Measurements from ENCODE around the gene NOTO.

NOTO gene

GRCh38 chr2:73233932-73234832 lies 31.8 kb downstream of the NOTO start, which contains the start of gene CCT7:
Gene CCT7 (plus strand): TSS chr2:73234308. CDS start chr2:73234379, 71 bp downstream.
- peak; percentile 73 for DNase-seq (ENCODE audit: low read depth)

- no peak for DNase-seq (ENCODE audit: low read depth)
Observed at GRCh38 chr2:73235315-73236028, 33.1 kb downstream of the NOTO start.

GRCh38 chr2:73237168-73237567 lies 34.8 kb downstream of the NOTO start:
- DNase-seq (ENCODE audit: low read depth) = no peak

GRCh38 chr2:73238149-73238548 lies 35.8 kb downstream of the NOTO start:
- DNase-seq (ENCODE audit: low read depth) = no peak

GRCh38 chr2:73238976-73239375 lies 36.6 kb downstream of the NOTO start:
- DNase-seq (ENCODE audit: low read depth) = no peak

- no peak for DNase-seq (ENCODE audit: low read depth)
Observed at GRCh38 chr2:73239776-73240175, 37.4 kb downstream of the NOTO start.

DNA sequence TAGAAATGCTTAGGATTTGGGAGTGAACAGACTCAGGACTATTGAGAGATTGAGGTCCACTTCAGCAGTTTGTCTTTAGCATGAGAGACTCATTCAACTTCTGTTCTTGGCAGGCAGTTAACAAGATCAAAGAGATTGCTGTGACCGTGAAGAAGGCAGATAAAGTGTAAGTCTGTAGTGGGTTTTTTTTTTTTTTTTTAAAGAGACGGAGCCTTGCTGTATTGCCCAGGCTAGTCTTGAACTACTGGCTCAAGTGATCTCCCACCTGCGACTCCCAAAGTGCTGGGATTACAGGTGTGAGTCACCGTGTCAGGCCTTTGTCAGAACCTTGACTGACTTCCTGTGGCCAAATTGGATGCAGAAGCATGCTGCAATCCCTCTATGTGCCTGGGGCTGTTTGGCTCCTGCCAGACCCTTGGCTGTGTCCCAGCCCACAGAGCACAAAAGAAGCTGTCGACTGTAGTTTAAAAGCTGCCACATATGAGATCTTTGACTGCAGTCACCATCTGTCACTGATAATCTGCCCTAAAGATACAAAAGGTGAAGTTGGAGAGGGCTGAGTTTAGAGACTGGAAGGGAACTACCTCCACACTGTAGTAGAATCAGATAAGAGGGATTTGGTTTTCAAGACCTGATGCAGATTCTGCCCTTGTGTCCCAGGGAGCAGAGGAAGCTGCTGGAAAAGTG lies 41.7 kb downstream of the NOTO start:
- no peak for DNase-seq (ENCODE audit: low read depth)

DNA sequence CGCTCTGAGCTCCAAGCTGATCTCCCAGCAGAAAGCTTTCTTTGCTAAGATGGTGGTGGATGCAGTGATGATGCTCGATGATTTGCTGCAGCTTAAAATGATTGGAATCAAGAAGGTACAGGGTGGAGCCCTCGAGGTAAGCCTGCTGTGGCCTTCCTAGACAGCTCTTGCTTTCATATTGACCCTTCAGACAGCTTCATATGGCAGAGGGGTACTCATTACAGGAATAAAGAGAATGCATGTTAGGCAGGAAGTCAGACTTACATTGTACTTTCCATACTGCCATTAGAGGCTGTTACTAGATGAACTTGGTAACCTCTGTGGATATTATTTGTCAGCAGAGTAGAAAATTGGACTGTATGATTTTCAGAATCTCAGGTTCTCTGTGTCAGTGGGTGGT lies 42.2 kb downstream of the NOTO start:
- no peak for DNase-seq (ENCODE audit: low read depth)

DNA sequence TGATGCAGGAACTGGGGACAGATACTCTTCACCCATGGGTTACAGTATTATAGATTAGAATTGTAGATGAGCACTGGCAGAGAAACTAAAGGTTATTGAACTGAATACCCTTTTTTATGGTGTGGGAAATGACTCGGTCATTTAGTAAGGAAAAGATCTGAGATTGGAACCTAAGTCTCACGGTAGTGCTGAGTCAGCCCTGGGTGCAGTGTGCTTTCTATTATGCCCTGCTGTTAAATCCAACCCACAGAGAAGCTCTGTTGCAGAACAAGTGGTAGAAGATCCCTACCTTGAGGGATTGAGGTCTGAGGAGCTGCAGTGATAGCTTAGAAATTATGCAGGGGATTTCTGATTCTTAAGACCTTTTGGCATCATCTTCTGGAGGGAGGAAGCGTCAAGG lies 44.5 kb downstream of the NOTO start:
- no peak for DNase-seq (ENCODE audit: low read depth)

- no peak for DNase-seq (ENCODE audit: low read depth)
Observed at GRCh38 chr2:73249636-73250035, 47.3 kb downstream of the NOTO start.

- DNase-seq (ENCODE audit: low read depth) = no peak
Observed at GRCh38 chr2:73250872-73251846, 48.8 kb downstream of the NOTO start.

GRCh38 chr2:73252238-73253027 lies 50.1 kb downstream of the NOTO start:
- DNase-seq (ENCODE audit: low read depth) = no peak

DNA sequence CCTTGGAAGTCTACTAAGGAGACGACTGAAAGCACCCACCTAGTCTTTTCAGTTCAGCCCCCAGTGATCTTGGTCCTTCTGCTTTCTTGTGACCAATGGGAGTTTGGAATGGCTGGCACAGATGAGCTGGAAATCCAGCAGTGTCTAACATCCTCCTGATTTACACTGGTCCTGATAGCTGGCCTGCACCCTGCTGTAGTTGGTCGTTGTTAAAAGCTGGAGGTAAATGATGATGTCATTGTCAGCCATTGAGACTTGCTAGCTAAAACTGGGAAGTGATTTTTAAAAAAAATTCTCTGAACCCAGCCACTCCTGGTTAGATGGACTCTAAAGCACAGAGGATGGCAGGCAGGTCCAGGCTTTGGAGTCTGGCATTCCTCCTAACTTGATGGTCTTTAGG lies 51.0 kb downstream of the NOTO start:
- DNase-seq (ENCODE audit: low read depth) = no peak

DNA sequence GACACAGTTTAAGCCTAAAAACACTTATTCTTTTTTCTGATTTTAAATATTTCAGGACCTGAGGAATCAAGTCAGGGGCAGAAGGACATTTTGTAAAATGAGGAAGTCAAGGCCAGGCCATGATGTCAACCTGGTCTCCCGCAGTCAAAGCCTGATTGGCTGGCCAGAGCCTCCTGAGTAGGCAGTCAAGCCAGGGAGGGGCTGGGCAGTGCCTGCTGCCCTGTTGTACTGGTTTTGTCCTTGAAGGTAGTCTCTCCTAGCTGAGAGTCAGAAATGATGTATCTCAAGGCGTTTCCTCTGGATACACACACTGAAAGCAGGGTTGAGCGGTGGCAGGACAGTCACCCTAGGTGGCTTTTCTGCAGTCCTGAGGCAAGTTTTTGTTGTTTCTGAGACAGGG lies 51.5 kb downstream of the NOTO start:
- DNase-seq (ENCODE audit: low read depth) = no peak

- DNase-seq (ENCODE audit: low read depth) = no peak
Observed at GRCh38 chr2:73254343-73255006, 52.1 kb downstream of the NOTO start.

DNA sequence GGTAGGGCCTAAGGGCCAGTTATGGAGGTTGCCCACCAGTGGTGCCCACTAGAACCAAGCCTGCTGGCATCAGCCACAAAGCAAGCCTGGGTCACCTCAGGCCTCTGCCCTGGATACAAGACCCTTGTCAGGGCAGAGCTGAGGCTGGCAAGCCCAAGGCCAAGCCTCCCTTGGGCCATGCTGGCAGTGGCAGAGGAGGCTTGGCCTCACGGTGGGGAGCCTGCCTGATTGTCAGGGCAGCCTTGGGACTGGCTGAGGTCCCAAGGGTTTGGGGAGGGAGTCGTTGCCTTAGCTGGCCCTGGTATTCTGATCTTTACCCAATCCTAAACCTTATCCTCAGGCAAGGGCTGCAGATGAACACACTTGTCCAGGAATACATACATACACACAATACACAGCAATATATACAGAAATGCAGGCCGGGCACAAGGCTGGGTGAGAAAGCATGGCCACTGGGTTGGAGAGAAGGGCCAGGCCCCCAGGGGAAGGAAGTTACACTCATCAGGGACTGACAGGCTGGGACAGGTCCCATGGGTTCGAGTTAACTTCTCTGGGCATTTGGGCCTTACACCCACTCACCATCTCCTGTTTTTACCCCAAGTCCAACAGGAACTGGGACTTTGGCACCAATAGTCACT lies 52.8 kb downstream of the NOTO start:
- DNase-seq (ENCODE audit: low read depth) = no peak

DNA sequence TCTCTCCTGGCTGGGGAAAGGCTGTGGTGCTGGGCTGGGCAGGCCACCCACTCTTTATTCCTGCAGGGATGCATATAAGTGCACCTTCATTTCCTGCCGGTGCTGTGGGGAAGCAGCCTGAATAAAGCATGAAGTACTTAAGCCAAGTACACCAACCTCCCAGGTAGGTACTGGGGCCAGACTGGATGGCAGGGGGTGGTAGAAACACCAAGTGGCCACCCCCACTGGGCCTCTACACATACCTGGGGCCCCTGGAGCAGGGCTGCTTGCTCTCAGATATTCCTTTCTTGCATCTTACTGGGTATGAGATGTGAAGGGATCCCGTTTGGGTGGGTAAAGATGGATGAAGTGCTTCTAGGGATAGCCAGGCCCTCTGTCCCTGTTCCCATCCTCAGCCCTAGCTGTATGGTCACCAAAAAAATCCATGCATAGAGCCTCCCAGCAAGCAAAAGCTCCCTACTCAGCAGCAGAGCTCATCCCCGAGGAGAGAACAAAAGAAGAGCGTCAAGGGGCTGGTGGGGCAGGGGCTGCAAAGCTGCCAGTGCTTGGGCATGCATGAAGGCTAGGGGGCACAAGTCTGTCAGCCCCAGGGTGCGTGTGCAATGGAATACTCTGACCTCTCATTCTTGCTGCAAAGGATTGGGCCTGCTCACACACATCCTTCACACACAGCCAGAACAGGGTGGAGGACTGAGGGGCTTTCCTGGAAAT lies 53.7 kb downstream of the NOTO start:
- no peak for DNase-seq (ENCODE audit: low read depth)

DNA sequence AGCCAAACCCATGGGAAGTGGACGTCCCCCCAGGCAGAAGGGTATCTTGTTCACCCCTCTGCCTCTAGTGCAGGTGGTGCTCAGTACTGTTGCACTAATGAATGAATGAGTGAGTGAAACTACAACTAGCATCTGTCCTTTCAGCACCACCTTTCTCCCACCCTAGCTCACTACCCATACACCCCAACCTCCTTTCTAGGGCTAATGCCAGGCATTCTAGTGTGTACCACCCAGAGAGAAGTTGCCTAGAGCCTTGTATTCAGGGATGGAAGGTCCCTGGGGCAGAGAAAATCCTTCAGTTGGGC lies 54.2 kb downstream of the NOTO start:
- DNase-seq (ENCODE audit: low read depth) = no peak

DNA sequence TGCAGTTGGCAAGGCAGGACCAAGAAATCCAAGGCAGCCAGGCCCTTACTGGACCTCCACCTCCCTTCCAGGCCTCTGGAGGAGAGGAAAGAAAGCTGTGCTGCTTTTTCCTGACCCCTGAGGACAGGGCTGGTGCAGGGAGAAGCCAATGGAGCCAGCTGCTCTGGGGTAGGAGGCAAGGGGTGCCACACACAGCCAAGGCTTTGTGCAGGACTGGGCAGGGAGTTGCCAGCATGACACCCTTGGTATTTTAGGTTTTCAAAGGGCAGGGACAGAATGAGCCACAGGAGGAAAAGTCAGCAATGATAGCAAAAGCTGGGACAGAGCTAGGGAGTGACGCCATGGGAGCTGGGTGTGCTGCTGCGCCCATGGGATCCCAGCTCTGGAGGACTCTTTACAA lies 54.6 kb downstream of the NOTO start:
- no peak for DNase-seq (ENCODE audit: low read depth)

Measured in stimulated activated CD8-positive, alpha-beta memory T cell treated with anti-CD3 and anti-CD28 coated beads, Interleukin-7, amount 100 ng/mL, for 24 hours (primary cell).